Measurements from ENCODE around the gene FOXN3. TPM values are rescaled to one million over a fixed set of nuclear protein-coding genes. Genes with fewer than 3 reads are reported as not detected.

Gene FOXN3
- polyA plus RNA-seq, 3 donors = 38.7 to 57.4 (median 42.0) TPM

GRCh38 chr14:89165189-89166181 is 251.5 kb downstream of the FOXN3 start:
- Mint-ChIP-seq H3K27me3 (ENCODE audit: low read depth in 3 of 3) (peaks cover 0 to 3% (median 1%) of the 10 kb centered on the region in 3 donors), H3K9me3 (peaks cover 0 to 3% (median 0%) of the 10 kb centered on the region in 7 donors), H3K36me3 (peaks cover 54 to 57% of the 10 kb centered on the region in 2 donors), H3K4me1 (peaks cover 47% of the 10 kb centered on the region), H3K27ac (peak overlapping the region; percentile 91 to 98 (median 94)), H3K4me3 (peak overlapping the region; percentile 80 to 95)
- TF ChIP-seq, protein P1, sequence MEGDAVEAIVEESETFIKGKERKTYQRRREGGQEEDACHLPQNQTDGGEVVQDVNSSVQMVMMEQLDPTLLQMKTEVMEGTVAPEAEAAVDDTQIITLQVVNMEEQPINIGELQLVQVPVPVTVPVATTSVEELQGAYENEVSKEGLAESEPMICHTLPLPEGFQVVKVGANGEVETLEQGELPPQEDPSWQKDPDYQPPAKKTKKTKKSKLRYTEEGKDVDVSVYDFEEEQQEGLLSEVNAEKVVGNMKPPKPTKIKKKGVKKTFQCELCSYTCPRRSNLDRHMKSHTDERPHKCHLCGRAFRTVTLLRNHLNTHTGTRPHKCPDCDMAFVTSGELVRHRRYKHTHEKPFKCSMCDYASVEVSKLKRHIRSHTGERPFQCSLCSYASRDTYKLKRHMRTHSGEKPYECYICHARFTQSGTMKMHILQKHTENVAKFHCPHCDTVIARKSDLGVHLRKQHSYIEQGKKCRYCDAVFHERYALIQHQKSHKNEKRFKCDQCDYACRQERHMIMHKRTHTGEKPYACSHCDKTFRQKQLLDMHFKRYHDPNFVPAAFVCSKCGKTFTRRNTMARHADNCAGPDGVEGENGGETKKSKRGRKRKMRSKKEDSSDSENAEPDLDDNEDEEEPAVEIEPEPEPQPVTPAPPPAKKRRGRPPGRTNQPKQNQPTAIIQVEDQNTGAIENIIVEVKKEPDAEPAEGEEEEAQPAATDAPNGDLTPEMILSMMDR (IDR thresholded peaks at IDR 0.05) = no peak
- Histone ChIP-seq H3K9ac (ENCODE audit: insufficient read depth, low read length, poor library complexity, severe bottlenecking) (peak overlapping the region; percentile 58), H3K4me3 (replicated peaks in 1 of 3; ENCODE audit: low read depth in 2 of 3, low read length in 3 of 3) (peak overlapping the region; percentile 56 to 84 (median 75)), H4K20me1 (ENCODE audit: insufficient read depth, low read length) (peaks cover 14% of the 10 kb centered on the region), H2AFZ (ENCODE audit: insufficient read depth, low read depth, low read length, poor library complexity, severe bottlenecking) (peak overlapping the region; percentile 31), H3K27me3 (ENCODE audit: control insufficient read depth in 2 of 2, insufficient read depth in 2 of 2, low read length in 2 of 2) (no peaks in the 10 kb centered on the region), H3K4me2 (replicated peaks; ENCODE audit: extremely low read depth, low read length, poor library complexity, severe bottlenecking) (peak overlapping the region; percentile 81), H3K27ac (ENCODE audit: low read depth in 1 of 2, low read length in 2 of 2) (peak overlapping the region; percentile 78 to 88), H3K4me1 (ENCODE audit: control insufficient read depth in 1 of 2, insufficient read depth in 2 of 2, low read length in 2 of 2) (peaks cover 33 to 42% of the 10 kb centered on the region in 2 donors), H3K36me3 (replicated peaks in 1 of 2; ENCODE audit: control insufficient read depth in 1 of 2, insufficient read depth in 2 of 2, low read length in 2 of 2) (peaks cover 23 to 41% of the 10 kb centered on the region in 2 donors), H3K9me3 (replicated peaks in 1 of 2; ENCODE audit: control insufficient read depth in 1 of 2, insufficient read depth in 1 of 2, low read length in 2 of 2) (peaks cover 0 to 3% of the 10 kb centered on the region in 2 donors), H3K79me2 (ENCODE audit: insufficient read depth, low read length) (no peaks in the 10 kb centered on the region)
- intact Hi-C loops (cut with micrococcal nuclease) = no loop called here
- DNase-seq = peak; percentile 34 to 45 (median 35)
- WGBS (ENCODE audit: insufficient coverage) = 0% methylated on average over 4 of the region's 11 CpGs

Measured in CD14-positive monocyte (primary cell).